ENCODE measurements around the gene BMP8B.

Gene BMP8B

GRCh38 chr1:39727221-39727931 is 61.3 kb downstream of the BMP8B start:
- TF ChIP-seq CEBPB (IDR thresholded peaks at IDR 0.05) = no peak
- TF ChIP-seq TEAD4 (IDR thresholded peaks at IDR 0.05) = no peak

DNA sequence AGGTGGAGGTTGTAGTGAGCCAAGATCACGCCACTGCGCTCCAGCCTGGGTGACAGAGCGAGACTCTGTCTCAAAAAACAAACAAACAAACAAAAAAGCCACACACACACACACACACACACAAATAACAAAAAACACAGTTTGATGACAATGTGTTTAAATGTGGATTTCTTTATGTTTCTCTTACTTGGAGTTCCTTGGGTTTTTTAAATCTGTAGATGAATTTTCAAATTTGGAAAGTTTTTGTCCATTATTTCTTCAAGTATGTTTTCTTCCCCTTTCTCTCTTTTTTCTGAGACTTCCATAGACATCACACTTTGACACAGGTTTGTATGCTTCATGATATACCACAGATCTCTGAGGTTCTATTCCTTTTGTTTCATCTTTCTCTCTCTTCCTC is 62.1 kb downstream of the BMP8B start:
- no peak for TF ChIP-seq YY1 (IDR thresholded peaks at IDR 0.05; ENCODE audit: low read depth)
- no peak for TF ChIP-seq RAD21 (IDR thresholded peaks at IDR 0.05; ENCODE audit: low read depth)
- no peak for TF ChIP-seq CREB1 (IDR thresholded peaks at IDR 0.05; ENCODE audit: low read depth)
- TF ChIP-seq, protein P1, sequence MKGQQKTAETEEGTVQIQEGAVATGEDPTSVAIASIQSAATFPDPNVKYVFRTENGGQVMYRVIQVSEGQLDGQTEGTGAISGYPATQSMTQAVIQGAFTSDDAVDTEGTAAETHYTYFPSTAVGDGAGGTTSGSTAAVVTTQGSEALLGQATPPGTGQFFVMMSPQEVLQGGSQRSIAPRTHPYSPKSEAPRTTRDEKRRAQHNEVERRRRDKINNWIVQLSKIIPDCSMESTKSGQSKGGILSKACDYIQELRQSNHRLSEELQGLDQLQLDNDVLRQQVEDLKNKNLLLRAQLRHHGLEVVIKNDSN (IDR thresholded peaks at IDR 0.05) = no peak
- TF ChIP-seq, protein P2, sequence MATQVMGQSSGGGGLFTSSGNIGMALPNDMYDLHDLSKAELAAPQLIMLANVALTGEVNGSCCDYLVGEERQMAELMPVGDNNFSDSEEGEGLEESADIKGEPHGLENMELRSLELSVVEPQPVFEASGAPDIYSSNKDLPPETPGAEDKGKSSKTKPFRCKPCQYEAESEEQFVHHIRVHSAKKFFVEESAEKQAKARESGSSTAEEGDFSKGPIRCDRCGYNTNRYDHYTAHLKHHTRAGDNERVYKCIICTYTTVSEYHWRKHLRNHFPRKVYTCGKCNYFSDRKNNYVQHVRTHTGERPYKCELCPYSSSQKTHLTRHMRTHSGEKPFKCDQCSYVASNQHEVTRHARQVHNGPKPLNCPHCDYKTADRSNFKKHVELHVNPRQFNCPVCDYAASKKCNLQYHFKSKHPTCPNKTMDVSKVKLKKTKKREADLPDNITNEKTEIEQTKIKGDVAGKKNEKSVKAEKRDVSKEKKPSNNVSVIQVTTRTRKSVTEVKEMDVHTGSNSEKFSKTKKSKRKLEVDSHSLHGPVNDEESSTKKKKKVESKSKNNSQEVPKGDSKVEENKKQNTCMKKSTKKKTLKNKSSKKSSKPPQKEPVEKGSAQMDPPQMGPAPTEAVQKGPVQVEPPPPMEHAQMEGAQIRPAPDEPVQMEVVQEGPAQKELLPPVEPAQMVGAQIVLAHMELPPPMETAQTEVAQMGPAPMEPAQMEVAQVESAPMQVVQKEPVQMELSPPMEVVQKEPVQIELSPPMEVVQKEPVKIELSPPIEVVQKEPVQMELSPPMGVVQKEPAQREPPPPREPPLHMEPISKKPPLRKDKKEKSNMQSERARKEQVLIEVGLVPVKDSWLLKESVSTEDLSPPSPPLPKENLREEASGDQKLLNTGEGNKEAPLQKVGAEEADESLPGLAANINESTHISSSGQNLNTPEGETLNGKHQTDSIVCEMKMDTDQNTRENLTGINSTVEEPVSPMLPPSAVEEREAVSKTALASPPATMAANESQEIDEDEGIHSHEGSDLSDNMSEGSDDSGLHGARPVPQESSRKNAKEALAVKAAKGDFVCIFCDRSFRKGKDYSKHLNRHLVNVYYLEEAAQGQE (IDR thresholded peaks at IDR 0.05; ENCODE audit: low read depth) = no peak
- no peak for TF ChIP-seq EP300 (IDR thresholded peaks at IDR 0.05; ENCODE audit: borderline replicate concordance)
- TF ChIP-seq NFIC (IDR thresholded peaks at IDR 0.05) = no peak
- no peak for TF ChIP-seq CEBPB (IDR thresholded peaks at IDR 0.05)
- TF ChIP-seq TAF1 (IDR thresholded peaks at IDR 0.05; ENCODE audit: low read depth) = no peak

DNA sequence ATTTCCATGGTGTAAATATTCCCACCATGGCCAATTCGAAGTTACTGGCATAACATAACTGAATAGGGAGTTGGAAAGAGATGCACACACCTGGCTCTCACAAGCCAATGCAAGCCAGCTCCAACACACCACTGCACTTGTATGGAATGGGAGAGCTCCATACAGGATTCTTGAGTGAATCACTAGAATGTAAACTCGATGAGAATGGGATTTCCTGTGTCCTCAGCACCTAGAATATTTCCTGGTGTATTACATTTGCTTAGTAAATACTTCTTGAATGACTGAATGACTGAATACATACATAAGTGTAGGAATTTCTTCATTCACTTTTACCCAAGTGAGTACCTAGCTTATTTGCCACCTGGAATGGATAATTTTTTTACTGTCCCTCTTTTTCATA is 66.2 kb downstream of the BMP8B start:
- TF ChIP-seq EGR1 (IDR thresholded peaks at IDR 0.05) (no peak), NFIC (IDR thresholded peaks at IDR 0.05) (no peak), ZBTB7A (IDR thresholded peaks at IDR 0.05; ENCODE audit: low read depth) (no peak), TAF1 (IDR thresholded peaks at IDR 0.05; ENCODE audit: low read depth) (no peak)
- TF ChIP-seq, protein P1 (IDR thresholded peaks at IDR 0.05) = no peak
- TF ChIP-seq, protein P3, sequence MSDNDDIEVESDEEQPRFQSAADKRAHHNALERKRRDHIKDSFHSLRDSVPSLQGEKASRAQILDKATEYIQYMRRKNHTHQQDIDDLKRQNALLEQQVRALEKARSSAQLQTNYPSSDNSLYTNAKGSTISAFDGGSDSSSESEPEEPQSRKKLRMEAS (IDR thresholded peaks at IDR 0.05) = no peak

DNA sequence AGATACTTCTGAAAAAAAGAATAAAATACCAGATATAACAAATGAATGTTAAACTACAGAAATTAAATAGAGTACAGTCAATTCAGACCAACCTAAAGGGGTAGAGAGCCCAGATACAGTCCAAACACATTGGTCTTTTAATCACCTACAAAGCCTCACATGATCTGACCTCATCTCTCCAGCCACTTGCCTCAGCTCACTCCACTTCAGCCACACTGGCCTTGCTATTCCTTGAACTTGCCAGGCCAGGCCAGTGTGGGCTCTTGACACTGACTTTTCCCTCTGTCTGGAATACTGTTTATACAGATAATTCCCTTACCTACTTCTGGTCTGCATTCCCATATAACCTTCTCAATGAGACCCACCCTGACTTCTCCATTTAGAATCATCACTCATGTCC is 67.0 kb downstream of the BMP8B start:
- TF ChIP-seq TEAD4 (IDR thresholded peaks at IDR 0.05) (no peak), EP300 (IDR thresholded peaks at IDR 0.05; ENCODE audit: borderline replicate concordance) (no peak), TCF12 (IDR thresholded peaks at IDR 0.05; ENCODE audit: low read depth) (no peak), CREB1 (IDR thresholded peaks at IDR 0.05; ENCODE audit: low read depth) (no peak), FOXM1 (IDR thresholded peaks at IDR 0.05; ENCODE audit: borderline replicate concordance, low read depth) (no peak)
- TF ChIP-seq, protein P1 (IDR thresholded peaks at IDR 0.05) = no peak
- TF ChIP-seq, protein P2 (IDR thresholded peaks at IDR 0.05; ENCODE audit: low read depth) = no peak
- TF ChIP-seq, protein P3 (IDR thresholded peaks at IDR 0.05) = no peak

GRCh38 chr1:39720094-39720999 is 68.3 kb downstream of the BMP8B start:
- TF ChIP-seq, protein P2 (IDR thresholded peaks at IDR 0.05; ENCODE audit: low read depth) = no peak
- TF ChIP-seq RAD21 (IDR thresholded peaks at IDR 0.05; ENCODE audit: low read depth) = peak; percentile 82
